Measurements from ENCODE around the gene ZNF654.

DNA sequence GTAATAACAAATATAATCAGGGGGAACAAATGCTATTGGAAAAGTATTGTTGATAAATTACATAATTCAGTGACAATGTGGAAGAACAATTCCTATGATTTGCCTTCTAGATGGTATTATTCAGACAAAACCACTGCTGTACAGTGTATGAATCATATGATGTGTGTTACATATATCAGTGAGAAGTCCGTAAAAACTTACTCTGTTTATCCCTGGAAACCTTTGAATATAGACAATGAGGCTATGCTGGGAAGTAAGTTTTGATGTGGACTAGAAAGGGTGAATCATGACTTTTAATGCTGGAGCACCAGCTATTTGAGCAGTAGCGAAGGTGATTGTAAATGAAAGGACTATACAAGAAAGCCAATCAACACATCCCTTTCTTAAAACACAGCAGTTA is 108.6 kb downstream of the ZNF654 start:
- no peak for TF ChIP-seq ZNF274 (IDR thresholded peaks at IDR 0.05; ENCODE audit: low read depth, low read length)
- no peak for TF ChIP-seq POLR2A (IDR thresholded peaks at IDR 0.05; ENCODE audit: borderline replicate concordance, extremely low read depth, insufficient read depth, insufficient read length)
- no peak for TF ChIP-seq CEBPB (IDR thresholded peaks at IDR 0.05; ENCODE audit: low read depth)

Measured in HCT116 (cell line).